GM12878 (cell line): ENCODE measurements around the gene SLC12A5. TPM values are rescaled to one million over a fixed set of nuclear protein-coding genes. Genes with fewer than 3 reads are reported as not detected.
A peak's percentile ranks its signal among the peaks of the same experiment; 100 is the strongest.

Source experiments
- ATAC-seq: fragments of 200-7000 bp; cut with Tn5 transposase; 3 replicates; pipeline ENCODE4 v1.9.1; 2020; ENCODE audit warnings: mild to moderate bottlenecking, moderate library complexity
- BruUV-seq: library from RNA; stranded (reverse); fragments of 400-500 nt; replicated peaks from 2 replicates; lab custom pipeline; 2021; lab: Mats Ljungman, UMichigan
- CTCF ChIA-PET: fragments of 300-600 bp; sonication (Branson Sonifier 250); formaldehyde crosslinking; extraction: SDS; loops from one replicate; lab custom pipeline; 2021; ENCODE audit warnings: inconsistent platforms; lab: Yijun Ruan, JAX
- POLR2A ChIA-PET: fragments of 350-600 bp; formaldehyde crosslinking; extraction: SDS; loops from one replicate; lab custom pipeline; 2021; ENCODE audit warnings: inconsistent platforms; lab: Charles Lee
- RAD21 ChIA-PET: fragments of 300-600 bp; sonication (Branson Sonifier 250); formaldehyde crosslinking; loops from one replicate; lab custom pipeline; 2023; ENCODE audit warnings: antibody characterized with exemption; ENCODE audit not compliant: unreplicated experiment; lab: Charles Lee
- SMC1A ChIA-PET: fragments of 300-600 bp; sonication (Branson Sonifier 250); formaldehyde crosslinking; loops from one replicate; lab custom pipeline; 2023; ENCODE audit not compliant: unreplicated experiment, uncharacterized antibody; lab: Charles Lee
- DNase-seq: peaks from one replicate; pipeline ENCODE4 v3.0.0-alpha.2; 2011; ENCODE audit warnings: low read depth, low spot score
- FAIRE-seq: peaks from 3 replicates; lab custom pipeline; 2011; peaks lifted over from hg19 to GRCh38; lab: Jason Lieb, UNC
- H2AFZ ChIP-seq: 2 replicates; pipeline ENCODE4 v1.6.0; 2011; ENCODE audit warnings: low read depth, low read length, control low read depth; ENCODE audit not compliant: control insufficient read depth
- H3K27ac ChIP-seq: 2 replicates; pipeline ENCODE4 v1.5.1; 2011; ENCODE audit warnings: control low read depth; ENCODE audit not compliant: control insufficient read depth, insufficient read depth
- H3K27me3 ChIP-seq, 2 experiments: replicated peaks in 1 of 2; 2 replicates each; pipeline versions ENCODE4 v1.6.0 to v1.6.1; 2011; ENCODE audit warnings: low read length in 1 of 2; ENCODE audit not compliant: control insufficient read depth in 2 of 2, insufficient read depth in 2 of 2
- H3K36me3 ChIP-seq, 2 experiments: 2 replicates each; pipeline ENCODE4 v1.5.1; 2011; ENCODE audit warnings: low read length in 1 of 2; ENCODE audit not compliant: control insufficient read depth in 2 of 2, insufficient read depth in 2 of 2
- H3K4me1 ChIP-seq: 2 replicates; pipeline ENCODE4 v1.6.1; 2011; ENCODE audit warnings: mild to moderate bottlenecking, low read length, moderate library complexity, mixed read lengths; ENCODE audit not compliant: control insufficient read depth, insufficient read depth
- H3K4me2 ChIP-seq: 2 replicates; pipeline ENCODE4 v1.6.0; 2011; ENCODE audit warnings: control low read depth; ENCODE audit not compliant: control insufficient read depth, insufficient read depth
- H3K4me3 ChIP-seq: fragments of 200-600 bp; sonication (generic); 2 replicates; pipeline ENCODE4 v1.5.1; 2016
- H3K79me2 ChIP-seq: 2 replicates; pipeline ENCODE4 v1.6.0; 2011; ENCODE audit warnings: low read length; ENCODE audit not compliant: control insufficient read depth, insufficient read depth
- H3K9ac ChIP-seq: 2 replicates; pipeline ENCODE4 v1.8.0; 2011; ENCODE audit warnings: low read length, control low read depth, mixed read lengths; ENCODE audit not compliant: control insufficient read depth, insufficient read depth
- H3K9me3 ChIP-seq: replicated peaks from 3 replicates; pipeline ENCODE4 v1.5.1; 2011; ENCODE audit warnings: mild to moderate bottlenecking, low read length; ENCODE audit not compliant: control insufficient read depth, insufficient read depth
- H4K20me1 ChIP-seq: 2 replicates; pipeline ENCODE4 v1.6.0; 2011; ENCODE audit not compliant: control insufficient read depth, insufficient read depth
- CBX3 ChIP-seq: fragments of 200-600 bp; sonication (generic); IDR thresholded peaks from 2 replicates; pipeline ENCODE4 v1.6.1; 2016; ENCODE audit warnings: low read depth, borderline replicate concordance
- CHD4 ChIP-seq: fragments of 200-600 bp; sonication (generic); IDR thresholded peaks from 2 replicates; pipeline ENCODE4 v1.6.1; 2016; ENCODE audit warnings: mild to moderate bottlenecking
- EED ChIP-seq: sonication (generic); IDR thresholded peaks from 2 replicates; pipeline ENCODE4 v1.6.1; 2016; ENCODE audit warnings: antibody characterized with exemption, low read depth
- IKZF1 ChIP-seq: fragments of 450-650 bp; conservative IDR thresholded peaks from 2 replicates; pipeline ENCODE4 v1.6.1; 2017; ENCODE audit warnings: antibody characterized with exemption, mild to moderate bottlenecking
- IKZF2 ChIP-seq, 2 experiments: fragments of 450-650 bp; IDR thresholded peaks; 2 replicates each; pipeline ENCODE4 v1.6.1; 2017; ENCODE audit warnings: mild to moderate bottlenecking in 2 of 2, moderate library complexity in 2 of 2
- KLF5 ChIP-seq: fragments of 450-650 bp; IDR thresholded peaks from 2 replicates; pipeline ENCODE4 v1.6.1; 2014; ENCODE audit warnings: mild to moderate bottlenecking; ENCODE audit not compliant: partially characterized antibody
- NFYB ChIP-seq: IDR thresholded peaks from 2 replicates; pipeline ENCODE4 v1.6.1; 2011; ENCODE audit warnings: low read depth, mild to moderate bottlenecking, low read length, improper control_type of control experiment, moderate library complexity; ENCODE audit not compliant: insufficient read depth
- POU2F2 ChIP-seq: IDR thresholded peaks from 3 replicates; pipeline ENCODE4 v1.6.1; 2011; ENCODE audit warnings: low read depth, mild to moderate bottlenecking, low read length, borderline replicate concordance
- SPI1 ChIP-seq: IDR thresholded peaks from 2 replicates; pipeline ENCODE4 v1.6.1; 2011; ENCODE audit warnings: low read depth, mild to moderate bottlenecking, low read length, moderate library complexity, borderline replicate concordance; ENCODE audit not compliant: insufficient read depth
- SUPT20H ChIP-seq: IDR thresholded peaks from 2 replicates; pipeline ENCODE4 v1.6.1; 2011; ENCODE audit warnings: low read depth, mild to moderate bottlenecking, low read length, moderate library complexity, borderline replicate concordance; ENCODE audit not compliant: control insufficient read depth
- WGBS: methylation state at CpG from one replicate; pipeline ENCODE4 v1.1.6; 2016; ENCODE audit warnings: low lambda C conversion rate; ENCODE audit not compliant: insufficient replicate concordance, insufficient coverage; ENCODE audit errors: missing lambda C conversion rate; 5-methylcytosine and 5-hydroxymethylcytosine counted together
- in situ Hi-C: fragments of 300-500 bp; cut with MboI; formaldehyde crosslinking; loops from 9 replicates; pipeline ENCODE4 v1.14.3; 2018; ENCODE audit warnings: mixed read lengths
- intact Hi-C: fragments of 100-400 bp; cut with micrococcal nuclease; formaldehyde crosslinking; loops from one replicate; pipeline ENCODE4 v1.14.2; 2022; ENCODE audit not compliant: unreplicated experiment
- polyA plus RNA-seq, 11 experiments: library from polyadenylated mRNA; depleted of rRNA in 4 of 11; unstranded in 6 of 11; stranded (reverse) in 5 of 11; fragments of >200 nt; fragmentation: Nextera tagmentation in 4 of 11; fragmentation: Illumina TruSeq in 1 of 11; extraction: Ambion mirVana in 4 of 11; extraction: Trizol in 1 of 11; gene quantifications; 1 replicate in 1 of 11; 2 replicates in 10 of 11; pipeline versions ENCODE4 v1.2.1 to v1.2.3, GENCODE V29; 2011 to 2016; ENCODE audit warnings: inconsistent platforms in 2 of 11, missing spikeins in 2 of 11, low read depth in 1 of 11
- total RNA-seq, 4 experiments: library from RNA; depleted of rRNA in 3 of 4; stranded (reverse); fragments of >200 nt in 3 of 4; fragmentation: Illumina TruSeq in 1 of 4; extraction: Trizol in 1 of 4; gene quantifications; 2 replicates each; pipeline versions ENCODE4 v1.2.1 to v1.2.3, GENCODE V29; 2013 to 2021
- TF ChIP-seq, protein P1 (sequence below): fragments of 450-650 bp; IDR thresholded peaks from 2 replicates; pipeline ENCODE4 v1.6.1; 2017; ENCODE audit warnings: low read depth, mild to moderate bottlenecking, moderate library complexity
- TF ChIP-seq, protein P2 (sequence below): fragments of 450-650 bp; IDR thresholded peaks from 2 replicates; pipeline ENCODE4 v1.6.1; 2017; ENCODE audit warnings: mild to moderate bottlenecking, moderate library complexity
- TF ChIP-seq, protein P3 (sequence below): fragments of 450-650 bp; IDR thresholded peaks from 2 replicates; pipeline ENCODE4 v1.6.1; 2018; ENCODE audit warnings: mild to moderate bottlenecking, low read depth, moderate library complexity; ENCODE audit not compliant: partially characterized antibody
- TF ChIP-seq, protein P4 (sequence below): IDR thresholded peaks from 2 replicates; pipeline ENCODE4 v1.6.1; 2012; ENCODE audit warnings: low read depth, low read length, improper control_type of control experiment

SLC12A5 gene
- total and polyA plus RNA-seq, 10 of the 15 experiments (the other 5 are each of a cell fraction or from before 2014, with no cell fraction given): 0.26 to 2.7 (median 1.2) TPM

DNA sequence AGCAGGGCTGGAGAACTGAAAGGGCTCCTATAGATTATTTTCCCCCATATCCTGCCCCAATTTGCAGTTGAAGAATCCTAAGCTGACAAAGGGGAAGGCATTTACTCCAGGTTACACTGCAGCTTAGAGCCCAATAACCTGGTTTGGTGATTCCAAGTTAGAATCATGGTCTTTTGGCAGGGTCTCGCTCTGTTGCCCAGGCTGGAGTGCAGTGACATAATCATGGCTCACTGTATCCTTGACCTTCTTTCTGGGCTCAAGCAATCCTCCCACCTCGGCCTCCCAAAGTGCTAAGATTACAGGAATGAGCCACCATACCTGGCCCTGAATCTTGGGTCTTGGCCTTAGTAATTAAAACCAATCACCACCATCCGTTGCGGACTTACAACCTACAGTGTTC, 21.3 kb upstream of the SLC12A5 start:
- H3K27ac ChIP-seq: peak overlapping the region; percentile 37
- in situ Hi-C loops: no loop called here
- H3K9me3 ChIP-seq: no peaks in the 10 kb centered on the region; the same call in 2 of the 3 replicates
- SMC1A ChIA-PET: interaction anchor here (0.6 kb wide), 1 partner anchor 21 kb away, joined by 3 read pairs; no protein-coding TSS in a partner anchor
- RAD21 ChIA-PET: interaction anchor here (0.6 to 1.4 kb wide), 2 partner anchors 16 to 20 kb away, joined by 3 read pairs; no protein-coding TSS in a partner anchor
- no peak for DNase-seq
- 70% methylated on average over 4 of the region's 4 CpGs for WGBS
- H3K9ac ChIP-seq: no peak overlapping the region
- intact Hi-C loops: no loop called here
- peaks cover 43% of the 10 kb centered on the region for H3K4me1 ChIP-seq
- H3K4me3 ChIP-seq: no peak overlapping the region
- POLR2A ChIA-PET: interaction anchor here (1.0 to 1.2 kb wide), 2 partner anchors 11 to 36 kb away, joined by 3 read pairs; no protein-coding TSS in a partner anchor
- H3K4me2 ChIP-seq: peak overlapping the region; percentile 38; the same call in 1 of the 2 replicates
- H3K27me3 ChIP-seq: peaks cover 11 to 12% of the 10 kb centered on the region in 2 experiments; a peak in 3 of 4 replicates
- no peak for FAIRE-seq
- CTCF ChIA-PET: interaction anchor here (0.7 to 11.5 kb wide), 3 partner anchors 19 to 165 kb away, joined by 3 to 190 read pairs (median 4); no protein-coding TSS in a partner anchor
- no peaks in the 10 kb centered on the region for H3K79me2 ChIP-seq
- no peak for ATAC-seq
- no peaks in the 10 kb centered on the region for H3K36me3 ChIP-seq
- H4K20me1 ChIP-seq: no peaks in the 10 kb centered on the region
- no TSS peak for BruUV-seq
- no peak overlapping the region for H2AFZ ChIP-seq
- TF ChIP-seq CHD4 (no peak), SPI1 (no peak), SUPT20H (no peak), CBX3 (no peak), KLF5 (no peak), NFYB (no peak), IKZF2 (IDR thresholded peaks at IDR 0.05) (no peak), POU2F2 (no peak), EED (no peak), IKZF1 (no peak)
- TF ChIP-seq, protein P1, sequence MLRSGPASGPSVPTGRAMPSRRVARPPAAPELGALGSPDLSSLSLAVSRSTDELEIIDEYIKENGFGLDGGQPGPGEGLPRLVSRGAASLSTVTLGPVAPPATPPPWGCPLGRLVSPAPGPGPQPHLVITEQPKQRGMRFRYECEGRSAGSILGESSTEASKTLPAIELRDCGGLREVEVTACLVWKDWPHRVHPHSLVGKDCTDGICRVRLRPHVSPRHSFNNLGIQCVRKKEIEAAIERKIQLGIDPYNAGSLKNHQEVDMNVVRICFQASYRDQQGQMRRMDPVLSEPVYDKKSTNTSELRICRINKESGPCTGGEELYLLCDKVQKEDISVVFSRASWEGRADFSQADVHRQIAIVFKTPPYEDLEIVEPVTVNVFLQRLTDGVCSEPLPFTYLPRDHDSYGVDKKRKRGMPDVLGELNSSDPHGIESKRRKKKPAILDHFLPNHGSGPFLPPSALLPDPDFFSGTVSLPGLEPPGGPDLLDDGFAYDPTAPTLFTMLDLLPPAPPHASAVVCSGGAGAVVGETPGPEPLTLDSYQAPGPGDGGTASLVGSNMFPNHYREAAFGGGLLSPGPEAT: no peak
- TF ChIP-seq, protein P2, sequence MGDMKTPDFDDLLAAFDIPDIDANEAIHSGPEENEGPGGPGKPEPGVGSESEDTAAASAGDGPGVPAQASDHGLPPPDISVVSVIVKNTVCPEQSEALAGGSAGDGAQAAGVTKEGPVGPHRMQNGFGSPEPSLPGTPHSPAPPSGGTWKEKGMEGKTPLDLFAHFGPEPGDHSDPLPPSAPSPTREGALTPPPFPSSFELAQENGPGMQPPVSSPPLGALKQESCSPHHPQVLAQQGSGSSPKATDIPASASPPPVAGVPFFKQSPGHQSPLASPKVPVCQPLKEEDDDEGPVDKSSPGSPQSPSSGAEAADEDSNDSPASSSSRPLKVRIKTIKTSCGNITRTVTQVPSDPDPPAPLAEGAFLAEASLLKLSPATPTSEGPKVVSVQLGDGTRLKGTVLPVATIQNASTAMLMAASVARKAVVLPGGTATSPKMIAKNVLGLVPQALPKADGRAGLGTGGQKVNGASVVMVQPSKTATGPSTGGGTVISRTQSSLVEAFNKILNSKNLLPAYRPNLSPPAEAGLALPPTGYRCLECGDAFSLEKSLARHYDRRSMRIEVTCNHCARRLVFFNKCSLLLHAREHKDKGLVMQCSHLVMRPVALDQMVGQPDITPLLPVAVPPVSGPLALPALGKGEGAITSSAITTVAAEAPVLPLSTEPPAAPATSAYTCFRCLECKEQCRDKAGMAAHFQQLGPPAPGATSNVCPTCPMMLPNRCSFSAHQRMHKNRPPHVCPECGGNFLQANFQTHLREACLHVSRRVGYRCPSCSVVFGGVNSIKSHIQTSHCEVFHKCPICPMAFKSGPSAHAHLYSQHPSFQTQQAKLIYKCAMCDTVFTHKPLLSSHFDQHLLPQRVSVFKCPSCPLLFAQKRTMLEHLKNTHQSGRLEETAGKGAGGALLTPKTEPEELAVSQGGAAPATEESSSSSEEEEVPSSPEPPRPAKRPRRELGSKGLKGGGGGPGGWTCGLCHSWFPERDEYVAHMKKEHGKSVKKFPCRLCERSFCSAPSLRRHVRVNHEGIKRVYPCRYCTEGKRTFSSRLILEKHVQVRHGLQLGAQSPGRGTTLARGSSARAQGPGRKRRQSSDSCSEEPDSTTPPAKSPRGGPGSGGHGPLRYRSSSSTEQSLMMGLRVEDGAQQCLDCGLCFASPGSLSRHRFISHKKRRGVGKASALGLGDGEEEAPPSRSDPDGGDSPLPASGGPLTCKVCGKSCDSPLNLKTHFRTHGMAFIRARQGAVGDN: no peak
- TF ChIP-seq, protein P3, sequence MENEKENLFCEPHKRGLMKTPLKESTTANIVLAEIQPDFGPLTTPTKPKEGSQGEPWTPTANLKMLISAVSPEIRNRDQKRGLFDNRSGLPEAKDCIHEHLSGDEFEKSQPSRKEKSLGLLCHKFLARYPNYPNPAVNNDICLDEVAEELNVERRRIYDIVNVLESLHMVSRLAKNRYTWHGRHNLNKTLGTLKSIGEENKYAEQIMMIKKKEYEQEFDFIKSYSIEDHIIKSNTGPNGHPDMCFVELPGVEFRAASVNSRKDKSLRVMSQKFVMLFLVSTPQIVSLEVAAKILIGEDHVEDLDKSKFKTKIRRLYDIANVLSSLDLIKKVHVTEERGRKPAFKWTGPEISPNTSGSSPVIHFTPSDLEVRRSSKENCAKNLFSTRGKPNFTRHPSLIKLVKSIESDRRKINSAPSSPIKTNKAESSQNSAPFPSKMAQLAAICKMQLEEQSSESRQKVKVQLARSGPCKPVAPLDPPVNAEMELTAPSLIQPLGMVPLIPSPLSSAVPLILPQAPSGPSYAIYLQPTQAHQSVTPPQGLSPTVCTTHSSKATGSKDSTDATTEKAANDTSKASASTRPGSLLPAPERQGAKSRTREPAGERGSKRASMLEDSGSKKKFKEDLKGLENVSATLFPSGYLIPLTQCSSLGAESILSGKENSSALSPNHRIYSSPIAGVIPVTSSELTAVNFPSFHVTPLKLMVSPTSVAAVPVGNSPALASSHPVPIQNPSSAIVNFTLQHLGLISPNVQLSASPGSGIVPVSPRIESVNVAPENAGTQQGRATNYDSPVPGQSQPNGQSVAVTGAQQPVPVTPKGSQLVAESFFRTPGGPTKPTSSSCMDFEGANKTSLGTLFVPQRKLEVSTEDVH: no peak
- TF ChIP-seq, protein P4, sequence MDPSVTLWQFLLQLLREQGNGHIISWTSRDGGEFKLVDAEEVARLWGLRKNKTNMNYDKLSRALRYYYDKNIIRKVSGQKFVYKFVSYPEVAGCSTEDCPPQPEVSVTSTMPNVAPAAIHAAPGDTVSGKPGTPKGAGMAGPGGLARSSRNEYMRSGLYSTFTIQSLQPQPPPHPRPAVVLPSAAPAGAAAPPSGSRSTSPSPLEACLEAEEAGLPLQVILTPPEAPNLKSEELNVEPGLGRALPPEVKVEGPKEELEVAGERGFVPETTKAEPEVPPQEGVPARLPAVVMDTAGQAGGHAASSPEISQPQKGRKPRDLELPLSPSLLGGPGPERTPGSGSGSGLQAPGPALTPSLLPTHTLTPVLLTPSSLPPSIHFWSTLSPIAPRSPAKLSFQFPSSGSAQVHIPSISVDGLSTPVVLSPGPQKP: no peak
